ENCODE measurements around the gene KCNE4.

DNA sequence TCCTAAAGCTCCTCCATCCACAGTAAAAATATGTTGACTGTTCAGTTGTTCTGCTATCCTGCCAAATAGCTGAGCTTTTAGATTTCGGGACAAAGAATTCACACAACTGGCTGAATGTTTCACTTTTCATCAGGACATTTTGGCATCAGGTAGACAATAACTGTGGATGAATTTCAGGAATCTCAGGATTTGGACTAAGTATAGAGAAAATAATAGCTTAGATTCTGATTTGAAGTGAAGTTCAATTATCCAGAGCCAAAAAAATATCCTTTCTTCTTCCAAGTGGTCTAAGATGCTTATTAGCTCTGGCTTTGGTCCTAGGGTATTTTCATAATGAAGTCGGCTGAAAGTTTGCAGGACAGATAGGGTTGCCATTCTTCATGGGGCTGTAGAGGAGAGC is 16.1 kb downstream of the KCNE4 start:
- TF ChIP-seq, protein P1, sequence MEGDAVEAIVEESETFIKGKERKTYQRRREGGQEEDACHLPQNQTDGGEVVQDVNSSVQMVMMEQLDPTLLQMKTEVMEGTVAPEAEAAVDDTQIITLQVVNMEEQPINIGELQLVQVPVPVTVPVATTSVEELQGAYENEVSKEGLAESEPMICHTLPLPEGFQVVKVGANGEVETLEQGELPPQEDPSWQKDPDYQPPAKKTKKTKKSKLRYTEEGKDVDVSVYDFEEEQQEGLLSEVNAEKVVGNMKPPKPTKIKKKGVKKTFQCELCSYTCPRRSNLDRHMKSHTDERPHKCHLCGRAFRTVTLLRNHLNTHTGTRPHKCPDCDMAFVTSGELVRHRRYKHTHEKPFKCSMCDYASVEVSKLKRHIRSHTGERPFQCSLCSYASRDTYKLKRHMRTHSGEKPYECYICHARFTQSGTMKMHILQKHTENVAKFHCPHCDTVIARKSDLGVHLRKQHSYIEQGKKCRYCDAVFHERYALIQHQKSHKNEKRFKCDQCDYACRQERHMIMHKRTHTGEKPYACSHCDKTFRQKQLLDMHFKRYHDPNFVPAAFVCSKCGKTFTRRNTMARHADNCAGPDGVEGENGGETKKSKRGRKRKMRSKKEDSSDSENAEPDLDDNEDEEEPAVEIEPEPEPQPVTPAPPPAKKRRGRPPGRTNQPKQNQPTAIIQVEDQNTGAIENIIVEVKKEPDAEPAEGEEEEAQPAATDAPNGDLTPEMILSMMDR (conservative IDR thresholded peaks at IDR 0.05), result no peak
- no peak for TF ChIP-seq ZFX (IDR thresholded peaks at IDR 0.05)

Measured in C4-2B (cell line).